ENCODE measurements around the gene RNF212.
A peak's percentile ranks its signal among the peaks of the same experiment; 100 is the strongest.

RNF212 gene

DNA sequence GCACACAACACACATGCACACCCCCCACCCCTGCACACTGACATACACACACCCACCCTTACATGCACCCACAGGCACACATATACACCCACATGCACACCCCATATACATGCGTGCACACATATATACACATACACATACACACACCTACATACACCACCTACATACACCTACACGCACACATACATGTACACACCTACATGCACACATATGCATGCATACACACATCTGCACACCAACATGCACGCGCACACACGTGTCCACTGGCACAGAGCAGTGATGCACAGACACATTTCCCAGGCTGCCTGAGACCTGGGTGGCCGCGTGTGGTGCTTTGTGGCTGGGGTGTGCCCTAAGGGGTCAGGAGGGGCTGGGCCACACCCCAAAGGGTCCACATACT, 70.2 kb downstream of the RNF212 start:
- Histone ChIP-seq H3K4me2 (ENCODE audit: low read length) (no peak overlapping the region), H3K4me1 (no peaks in the 10 kb centered on the region), H3K27ac (no peak overlapping the region), H3K36me3 (ENCODE audit: control insufficient read depth, insufficient read depth, low read length) (no peaks in the 10 kb centered on the region), H3K9ac (no peak overlapping the region), H3K79me2 (no peaks in the 10 kb centered on the region), H3K9me3 (ENCODE audit: control insufficient read depth, low read length) (no peaks in the 10 kb centered on the region), H2AFZ (no peak overlapping the region), H3K4me3 (ENCODE audit: low read depth, low read length) (no peak overlapping the region), H3K27me3 (ENCODE audit: control insufficient read depth, insufficient read depth, low read length) (peaks cover 4% of the 10 kb centered on the region)
- TF ChIP-seq, protein P1, sequence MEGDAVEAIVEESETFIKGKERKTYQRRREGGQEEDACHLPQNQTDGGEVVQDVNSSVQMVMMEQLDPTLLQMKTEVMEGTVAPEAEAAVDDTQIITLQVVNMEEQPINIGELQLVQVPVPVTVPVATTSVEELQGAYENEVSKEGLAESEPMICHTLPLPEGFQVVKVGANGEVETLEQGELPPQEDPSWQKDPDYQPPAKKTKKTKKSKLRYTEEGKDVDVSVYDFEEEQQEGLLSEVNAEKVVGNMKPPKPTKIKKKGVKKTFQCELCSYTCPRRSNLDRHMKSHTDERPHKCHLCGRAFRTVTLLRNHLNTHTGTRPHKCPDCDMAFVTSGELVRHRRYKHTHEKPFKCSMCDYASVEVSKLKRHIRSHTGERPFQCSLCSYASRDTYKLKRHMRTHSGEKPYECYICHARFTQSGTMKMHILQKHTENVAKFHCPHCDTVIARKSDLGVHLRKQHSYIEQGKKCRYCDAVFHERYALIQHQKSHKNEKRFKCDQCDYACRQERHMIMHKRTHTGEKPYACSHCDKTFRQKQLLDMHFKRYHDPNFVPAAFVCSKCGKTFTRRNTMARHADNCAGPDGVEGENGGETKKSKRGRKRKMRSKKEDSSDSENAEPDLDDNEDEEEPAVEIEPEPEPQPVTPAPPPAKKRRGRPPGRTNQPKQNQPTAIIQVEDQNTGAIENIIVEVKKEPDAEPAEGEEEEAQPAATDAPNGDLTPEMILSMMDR (IDR thresholded peaks at IDR 0.05), result no peak

DNA sequence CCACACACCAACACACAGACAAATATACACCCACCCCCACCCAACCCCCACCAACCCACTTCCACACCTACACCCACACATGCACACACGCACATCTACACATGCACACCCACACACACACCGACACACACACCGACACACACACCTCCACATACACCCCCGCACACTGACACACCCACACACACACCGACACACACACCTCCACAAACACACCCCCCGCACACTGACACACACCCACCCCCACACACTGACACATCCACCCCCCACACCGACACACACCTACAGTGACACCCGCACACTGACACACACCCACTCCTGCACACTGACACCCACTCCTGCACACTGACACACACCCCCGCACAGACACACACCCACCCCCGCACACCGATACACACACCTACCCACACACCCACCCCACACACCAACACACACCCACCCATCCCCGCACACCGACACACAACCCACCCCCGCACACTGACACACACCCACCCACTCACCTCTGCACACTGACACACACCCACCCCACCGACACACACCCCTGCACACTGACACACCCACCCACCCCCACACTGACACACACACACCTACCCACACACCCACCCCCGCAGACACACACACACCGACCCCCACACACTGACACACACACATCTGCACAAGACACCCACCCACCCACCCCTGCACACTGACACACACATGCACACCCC, 70.9 kb downstream of the RNF212 start:
- H3K27ac ChIP-seq, result no peak overlapping the region
- no peak overlapping the region for H3K4me2 ChIP-seq (ENCODE audit: low read length)
- H3K4me1 ChIP-seq, result no peaks in the 10 kb centered on the region
- H3K79me2 ChIP-seq, result no peaks in the 10 kb centered on the region
- H3K36me3 ChIP-seq (ENCODE audit: control insufficient read depth, insufficient read depth, low read length), result no peaks in the 10 kb centered on the region
- TF ChIP-seq, protein P1 (IDR thresholded peaks at IDR 0.05), result no peak
- H3K9me3 ChIP-seq (ENCODE audit: control insufficient read depth, low read length), result no peaks in the 10 kb centered on the region
- H3K27me3 ChIP-seq (ENCODE audit: control insufficient read depth, insufficient read depth, low read length), result peaks cover 4% of the 10 kb centered on the region
- H3K4me3 ChIP-seq (ENCODE audit: low read depth, low read length), result no peak overlapping the region
- H2AFZ ChIP-seq, result no peak overlapping the region
- no peak overlapping the region for H3K9ac ChIP-seq

DNA sequence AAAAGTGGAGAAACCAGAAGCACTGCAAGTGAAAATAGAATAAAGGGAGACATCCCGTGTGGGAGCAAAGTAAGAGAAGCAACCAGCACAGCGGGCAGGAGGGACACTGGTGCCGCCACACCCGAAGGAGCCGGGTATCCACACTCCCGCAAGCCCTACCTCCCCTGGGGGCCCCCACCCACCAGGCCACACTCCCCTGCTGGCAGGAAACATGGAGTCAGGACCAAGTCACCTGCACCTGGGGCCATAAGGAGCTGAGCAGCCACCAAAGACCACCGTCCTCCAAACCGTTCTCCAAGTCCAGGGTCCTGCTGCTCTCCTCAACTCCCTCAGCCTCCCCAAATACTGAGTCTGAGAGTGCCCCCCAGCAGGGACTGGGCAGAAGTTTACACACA, 71.4 kb downstream of the RNF212 start:
- Histone ChIP-seq H3K79me2 (no peaks in the 10 kb centered on the region), H2AFZ (no peak overlapping the region), H3K36me3 (ENCODE audit: control insufficient read depth, insufficient read depth, low read length) (no peaks in the 10 kb centered on the region), H3K27me3 (ENCODE audit: control insufficient read depth, insufficient read depth, low read length) (peaks cover 4% of the 10 kb centered on the region), H3K4me2 (ENCODE audit: low read length) (peak overlapping the region; percentile 36), H3K4me3 (ENCODE audit: low read depth, low read length) (no peak overlapping the region), H3K4me1 (no peaks in the 10 kb centered on the region), H3K9me3 (ENCODE audit: control insufficient read depth, low read length) (no peaks in the 10 kb centered on the region), H3K9ac (no peak overlapping the region), H3K27ac (no peak overlapping the region)
- TF ChIP-seq, protein P1 (IDR thresholded peaks at IDR 0.05), result no peak

DNA sequence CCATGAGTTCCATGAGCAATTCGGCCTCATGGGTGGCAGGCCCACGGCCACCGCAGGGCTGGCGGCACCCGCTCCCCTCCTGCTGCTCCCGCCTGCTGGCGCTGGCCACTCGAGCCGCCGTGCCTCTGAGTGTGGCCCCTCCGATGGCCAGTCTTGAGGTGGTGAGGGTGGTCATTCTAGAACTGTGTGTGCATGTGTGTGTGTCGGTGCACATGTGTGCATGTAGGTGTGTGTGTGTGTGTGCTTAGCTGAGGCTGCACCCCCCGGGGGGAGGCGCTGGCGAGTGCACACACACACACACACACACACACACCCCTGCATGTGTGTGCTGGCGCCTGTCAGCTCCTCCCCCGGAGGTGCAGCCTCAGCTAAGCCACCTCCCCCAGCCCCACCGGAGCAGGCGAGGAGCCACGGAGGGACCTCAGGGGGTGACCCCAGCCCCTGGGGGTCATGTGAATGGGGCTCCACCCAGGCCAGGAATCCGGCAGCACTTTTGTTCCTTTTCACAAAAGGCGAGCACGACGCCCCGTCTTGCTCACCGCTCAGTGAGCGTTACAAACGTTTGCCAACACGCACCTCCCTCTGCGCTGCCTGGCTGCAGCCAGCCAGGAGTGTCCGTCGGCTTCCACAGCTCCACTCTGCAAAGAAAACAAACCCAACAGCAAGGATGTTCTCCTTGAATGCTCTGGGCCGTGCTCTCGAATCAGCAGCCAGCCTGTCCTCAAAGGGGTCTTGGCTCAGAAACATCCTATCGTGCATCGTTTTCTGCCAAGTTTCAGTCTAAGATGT, 72.0 kb downstream of the RNF212 start:
- Histone ChIP-seq H3K4me3 (ENCODE audit: low read depth, low read length) (no peak overlapping the region), H3K79me2 (no peaks in the 10 kb centered on the region), H3K9ac (no peak overlapping the region), H3K36me3 (ENCODE audit: control insufficient read depth, insufficient read depth, low read length) (no peaks in the 10 kb centered on the region), H3K27me3 (ENCODE audit: control insufficient read depth, insufficient read depth, low read length) (peaks cover 4% of the 10 kb centered on the region), H2AFZ (no peak overlapping the region), H3K27ac (no peak overlapping the region), H3K4me1 (no peaks in the 10 kb centered on the region), H3K4me2 (ENCODE audit: low read length) (peak overlapping the region; percentile 36), H3K9me3 (ENCODE audit: control insufficient read depth, low read length) (no peaks in the 10 kb centered on the region)
- TF ChIP-seq, protein P1 (IDR thresholded peaks at IDR 0.05), result no peak
